Hepatocyte (in vitro differentiated cells): ENCODE results near the gene BTF3.

Source experiments
- CTCF ChIP-seq: fragments of 200-600 bp; sonication (generic); IDR thresholded peaks from 2 replicates; pipeline ENCODE4 v1.5.1; 2016; ENCODE audit warnings: antibody characterized with exemption, mild to moderate bottlenecking; ENCODE audit not compliant: poor library complexity
- EZH2 ChIP-seq: fragments of 200-600 bp; sonication (generic); IDR thresholded peaks from 2 replicates; pipeline ENCODE4 v1.6.1; 2016; ENCODE audit warnings: antibody characterized with exemption, mild to moderate bottlenecking, borderline replicate concordance
- EZH2phosphoT487 ChIP-seq: fragments of 200-600 bp; sonication (generic); IDR thresholded peaks from one replicate; pipeline ENCODE4 v1.6.1; 2018; ENCODE audit warnings: antibody characterized with exemption, mild to moderate bottlenecking, low read depth, moderate library complexity; ENCODE audit not compliant: unreplicated experiment, severe bottlenecking

GRCh38 chr5:73531356-73531755 lies 33.1 kb downstream of the BTF3 start:
- no peak for TF ChIP-seq CTCF
- TF ChIP-seq EZH2 = no peak
- TF ChIP-seq EZH2phosphoT487 = no peak
